Testis (tissue), 3 donors: Measurements from ENCODE around the gene ALDH1L1. TPM values are rescaled to one million over a fixed set of nuclear protein-coding genes. Genes with fewer than 3 reads are reported as not detected.
"Not testable (repeated sequence)": the region's sequence is repeated elsewhere in the genome, so short reads cannot be mapped to it uniquely, and the experiment has no call there.

Experiments used
- DNase-seq: peaks from one replicate; pipeline ENCODE4 v3.0.0-alpha.2; 2019
- H3K27ac ChIP-seq, 2 donors: fragments of 200-600 bp; sonication (generic); one replicate each; pipeline ENCODE4 v1.5.1; 2019
- H3K27me3 ChIP-seq: fragments of 200-600 bp; sonication (generic); one replicate; pipeline ENCODE4 v1.5.1; 2019
- H3K36me3 ChIP-seq: fragments of 200-600 bp; sonication (generic); one replicate; pipeline ENCODE4 v1.5.1; 2017; ENCODE audit warnings: low read depth; ENCODE audit errors: missing control alignments
- H3K4me1 ChIP-seq: fragments of 200-600 bp; sonication (generic); one replicate; pipeline ENCODE4 v1.5.1; 2019
- H3K4me3 ChIP-seq, 2 donors: fragments of 200-600 bp; sonication (generic); one replicate each; pipeline ENCODE4 v1.5.1; 2017 to 2019
- H3K9me3 ChIP-seq: fragments of 200-600 bp; sonication (generic); one replicate; pipeline ENCODE4 v1.5.1; 2017
- CTCF ChIP-seq, 3 experiments: fragments of 450-650 bp in 2 of 3; fragments of 200-600 bp in 1 of 3; sonication (generic) in 1 of 3; IDR thresholded peaks; one replicate each; pipeline ENCODE4 v1.5.1; 2016 to 2019; ENCODE audit warnings: antibody characterized with exemption in 3 of 3, mild to moderate bottlenecking in 2 of 3, moderate library complexity in 1 of 3
- POLR2A ChIP-seq: fragments of 450-650 bp; IDR thresholded peaks from one replicate; pipeline ENCODE4 v1.6.1; 2017; ENCODE audit warnings: antibody characterized with exemption, mild to moderate bottlenecking, moderate library complexity
- WGBS, 2 donors: methylation state at CpG; one replicate each; pipeline ENCODE4 v1.1.5; 2018; 5-methylcytosine and 5-hydroxymethylcytosine counted together
- intact Hi-C: fragments of 100-400 bp; cut with DNase I; formaldehyde crosslinking; loops from one replicate; pipeline ENCODE4 v1.15.1; 2023; ENCODE audit warnings: low total_unique reads
- polyA plus RNA-seq: library from polyadenylated mRNA; stranded (reverse); fragments of 350-450 nt; fragmentation: Illumina TruSeq; extraction: RNeasy Lipid Tissue Mini Kit (QIAGEN cat#74804); gene quantifications from one replicate; pipeline ENCODE4 v1.2.3, GENCODE V29; 2014; ENCODE audit warnings: low read depth, low replicate concordance; ENCODE audit not compliant: insufficient read depth
- total RNA-seq, 2 donors: library from RNA; depleted of rRNA; stranded (reverse); fragments of >200 nt; gene quantifications; one replicate each; pipeline ENCODE4 v1.2.3, GENCODE V29; 2016

Gene ALDH1L1
- total and polyA plus RNA-seq, 3 donors from 2014 or later = 19.6 to 73.8 (median 67.5) TPM

GRCh38 chr3:126098391-126098858 is 82.0 kb downstream of the ALDH1L1 start:
- Histone ChIP-seq H3K9me3 (no peaks in the 10 kb centered on the region), H3K4me3 (no peak overlapping the region), H3K27ac (no peak overlapping the region), H3K27me3 (no peaks in the 10 kb centered on the region), H3K4me1 (no peaks in the 10 kb centered on the region), H3K36me3 (no peaks in the 10 kb centered on the region)
- no peak for TF ChIP-seq CTCF (IDR thresholded peaks at IDR 0.05)
- no peak for TF ChIP-seq POLR2A
- intact Hi-C loops = no loop called here
- WGBS, 2 donors = 90 to 93% methylated on average over 2 of the region's 2 CpGs
- no peak for DNase-seq

- no peaks in the 10 kb centered on the region for H3K27me3 ChIP-seq
- no peak overlapping the region for H3K4me3 ChIP-seq
- intact Hi-C loops = no loop called here
- H3K4me1 ChIP-seq = no peaks in the 10 kb centered on the region
- TF ChIP-seq CTCF (IDR thresholded peaks at IDR 0.05) (no peak), POLR2A (no peak)
- no peak for DNase-seq
- H3K27ac ChIP-seq = no peak overlapping the region
- no peaks in the 10 kb centered on the region for H3K36me3 ChIP-seq
- H3K9me3 ChIP-seq = no peaks in the 10 kb centered on the region
Observed at GRCh38 chr3:126097801-126098200, 82.6 kb downstream of the ALDH1L1 start.

DNA sequence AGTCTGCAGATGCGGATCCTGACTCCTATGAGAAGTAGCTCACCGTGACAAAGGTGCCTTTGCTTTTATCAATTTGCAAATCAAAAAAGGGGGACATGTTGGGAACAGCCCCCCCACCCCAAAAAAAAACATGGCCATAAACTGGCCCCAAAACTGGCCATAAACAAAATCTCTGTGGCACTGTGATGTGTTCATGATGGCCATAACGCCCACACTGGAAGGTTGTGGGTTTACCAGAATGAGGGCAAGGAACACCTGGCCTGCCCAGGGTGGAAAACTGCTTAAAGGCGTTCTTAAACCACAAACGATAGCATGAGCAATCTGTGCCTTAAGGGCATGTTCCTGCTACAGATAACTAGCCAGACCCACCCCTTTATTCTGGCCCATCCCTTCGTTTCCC is 84.1 kb downstream of the ALDH1L1 start:
- intact Hi-C loops, DNase-seq: not testable (repeated sequence)

GRCh38 chr3:126092128-126092527 is 88.3 kb downstream of the ALDH1L1 start:
- H3K9me3 ChIP-seq, H3K4me1 ChIP-seq, H3K27me3 ChIP-seq, DNase-seq, H3K4me3 ChIP-seq, intact Hi-C loops, H3K36me3 ChIP-seq, H3K27ac ChIP-seq: not testable (repeated sequence)
- 96 to 97% methylated on average over 5 of the region's 5 CpGs for WGBS, 2 donors

More for the DNA sequence above, 84.1 kb downstream of the ALDH1L1 start:
- H3K4me1 ChIP-seq, H3K27me3 ChIP-seq, H3K27ac ChIP-seq, H3K4me3 ChIP-seq, H3K36me3 ChIP-seq, H3K9me3 ChIP-seq: not testable (repeated sequence)
- WGBS, 2 donors = 84 to 89% methylated on average over 6 of the region's 6 CpGs

DNA sequence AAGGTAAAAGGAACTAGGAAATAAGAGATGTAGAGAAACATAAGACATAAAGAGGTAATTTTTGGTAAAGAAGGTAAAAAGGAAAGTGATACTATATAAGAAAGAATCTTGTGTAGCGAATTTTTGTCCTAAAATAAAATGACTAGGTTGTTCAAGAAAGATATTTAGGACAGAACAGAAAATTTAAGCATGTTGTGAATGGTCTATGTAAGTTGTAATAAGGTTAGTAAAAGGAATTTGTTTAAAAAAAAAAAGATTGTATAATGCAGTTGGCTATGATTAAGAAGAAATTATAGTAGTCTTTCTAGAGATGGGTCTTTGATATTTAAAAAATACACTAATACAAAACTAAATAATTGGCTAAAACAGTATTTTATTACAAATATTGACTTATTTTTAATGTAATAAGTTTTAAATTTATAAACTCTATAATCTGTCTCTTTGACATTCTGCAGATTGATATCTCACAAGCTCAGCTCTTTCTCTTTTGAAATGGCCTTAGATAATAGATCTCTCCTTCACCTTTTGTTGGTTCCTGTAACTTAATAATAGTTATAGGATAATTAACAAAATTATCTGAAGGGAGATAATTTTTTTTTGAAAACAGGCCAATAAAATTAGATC is 92.7 kb downstream of the ALDH1L1 start:
- TF ChIP-seq POLR2A = no peak
- no peak for TF ChIP-seq CTCF (IDR thresholded peaks at IDR 0.05)
- Histone ChIP-seq H3K4me1 (peaks cover 12% of the 10 kb centered on the region), H3K27ac (no peak overlapping the region), H3K9me3 (no peaks in the 10 kb centered on the region), H3K27me3 (no peaks in the 10 kb centered on the region), H3K4me3 (no peak overlapping the region), H3K36me3 (no peaks in the 10 kb centered on the region)
- DNase-seq = no peak
- 85 to 89% methylated on average over 1 of the region's 1 CpG for WGBS, 2 donors
- intact Hi-C loops = no loop called here

DNA sequence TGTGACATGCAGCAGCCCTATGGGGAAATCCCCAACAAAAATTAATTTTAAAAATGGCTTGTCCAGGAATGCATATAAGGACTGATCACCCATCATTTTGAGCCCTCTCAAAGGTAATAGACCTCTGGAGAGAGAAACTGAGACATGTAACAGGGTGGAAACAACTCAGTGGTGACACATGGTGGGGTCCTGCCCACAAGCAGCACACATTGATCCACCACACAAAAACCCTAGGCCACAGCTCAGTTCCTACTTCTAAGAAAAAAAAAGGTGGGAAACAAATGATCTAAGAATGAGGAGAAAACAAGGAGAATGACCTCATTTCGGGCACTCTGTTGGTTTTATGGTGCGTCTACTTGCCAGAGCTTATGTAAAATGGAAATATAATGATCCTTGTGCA is 94.5 kb downstream of the ALDH1L1 start:
- no peak overlapping the region for H3K27ac ChIP-seq
- intact Hi-C loops = no loop called here
- H3K27me3 ChIP-seq = no peaks in the 10 kb centered on the region
- no peak for TF ChIP-seq CTCF (IDR thresholded peaks at IDR 0.05)
- no peak for TF ChIP-seq POLR2A
- WGBS, 2 donors = 69 to 73% methylated on average over 2 of the region's 2 CpGs
- H3K4me3 ChIP-seq = no peak overlapping the region
- no peaks in the 10 kb centered on the region for H3K36me3 ChIP-seq
- peaks cover 22% of the 10 kb centered on the region for H3K4me1 ChIP-seq
- DNase-seq = no peak
- H3K9me3 ChIP-seq = no peaks in the 10 kb centered on the region
